Measurements from ENCODE around the gene MYBPC1. TPM values are rescaled to one million over a fixed set of nuclear protein-coding genes. Genes with fewer than 3 reads are reported as not detected.

MYBPC1 gene
- total and polyA plus RNA-seq, 2 of the 4 experiments (the other 2 are of a cell fraction) = not detected

GRCh38 chr12:101727098-101727497 is 132.3 kb downstream of the MYBPC1 start:
- BruUV-seq (replicated peaks) = no TSS peak
- ATAC-seq (ENCODE audit: low read depth) = no peak
- TF ChIP-seq CEBPB (IDR thresholded peaks at IDR 0.05; ENCODE audit: low read depth, low read length) (no peak), MAFK (IDR thresholded peaks at IDR 0.05; ENCODE audit: low read depth, low read length) (no peak), SMC3 (IDR thresholded peaks at IDR 0.05; ENCODE audit: low read depth, low read length) (no peak), BHLHE40 (IDR thresholded peaks at IDR 0.05; ENCODE audit: low read depth, low read length) (no peak), MXI1 (IDR thresholded peaks at IDR 0.05; ENCODE audit: borderline replicate concordance, low read depth, low read length) (no peak), RCOR1 (IDR thresholded peaks at IDR 0.05; ENCODE audit: insufficient replicate concordance, low read length) (no peak), MAZ (IDR thresholded peaks at IDR 0.05; ENCODE audit: borderline replicate concordance, low read depth, low read length) (no peak), RAD21 (IDR thresholded peaks at IDR 0.05; ENCODE audit: low read length) (no peak), RFX5 (IDR thresholded peaks at IDR 0.05; ENCODE audit: low read depth, low read length) (no peak), CHD1 (IDR thresholded peaks at IDR 0.05; ENCODE audit: low read depth, low read length) (no peak)
- TF ChIP-seq, protein P1, sequence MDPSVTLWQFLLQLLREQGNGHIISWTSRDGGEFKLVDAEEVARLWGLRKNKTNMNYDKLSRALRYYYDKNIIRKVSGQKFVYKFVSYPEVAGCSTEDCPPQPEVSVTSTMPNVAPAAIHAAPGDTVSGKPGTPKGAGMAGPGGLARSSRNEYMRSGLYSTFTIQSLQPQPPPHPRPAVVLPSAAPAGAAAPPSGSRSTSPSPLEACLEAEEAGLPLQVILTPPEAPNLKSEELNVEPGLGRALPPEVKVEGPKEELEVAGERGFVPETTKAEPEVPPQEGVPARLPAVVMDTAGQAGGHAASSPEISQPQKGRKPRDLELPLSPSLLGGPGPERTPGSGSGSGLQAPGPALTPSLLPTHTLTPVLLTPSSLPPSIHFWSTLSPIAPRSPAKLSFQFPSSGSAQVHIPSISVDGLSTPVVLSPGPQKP (IDR thresholded peaks at IDR 0.05; ENCODE audit: borderline replicate concordance, low read depth, low read length) = no peak
- H3K36me3 ChIP-seq (ENCODE audit: control insufficient read depth, insufficient read depth, low read length) = peaks cover 2% of the 10 kb centered on the region; the same call in 1 of the 2 replicates
- H3K27me3 ChIP-seq (ENCODE audit: control insufficient read depth, insufficient read depth, low read length) = no peaks in the 10 kb centered on the region
- no peak overlapping the region for H3K23ac ChIP-seq (ENCODE audit: low read depth, low read length)
- peak; percentile 13 for DNase-seq
- intact Hi-C loops (cut with micrococcal nuclease) (no loop called here), in situ Hi-C loops (cut with MboI; ENCODE audit: low sequenced_read_pairs) (no loop called here), dilution Hi-C loops (cut with HindIII; ENCODE audit: low sequenced_read_pairs, unreplicated experiment) (no loop called here)
- no peak overlapping the region for H2AK9ac ChIP-seq (replicated peaks; ENCODE audit: low read depth, low read length, poor library complexity)
- no peak overlapping the region for H4K91ac ChIP-seq (ENCODE audit: insufficient read depth, low read depth, low read length)
- H2AFZ ChIP-seq (replicated peaks; ENCODE audit: low read length, poor library complexity) = no peak overlapping the region
- no peak overlapping the region for H2AK5ac ChIP-seq (ENCODE audit: low read depth, low read length)
- no peak overlapping the region for H3K14ac ChIP-seq (replicated peaks; ENCODE audit: low read depth, low read length)
- H3K9ac ChIP-seq (ENCODE audit: low read depth, low read length) = no peak overlapping the region
- no peaks in the 10 kb centered on the region for H3K9me1 ChIP-seq (ENCODE audit: insufficient read depth, low read length)
- no peak overlapping the region for H4K5ac ChIP-seq (ENCODE audit: low read depth, low read length)
- H3K56ac ChIP-seq (ENCODE audit: extremely low read depth, insufficient read depth, low read length) = no peak overlapping the region
- H3K4me3 ChIP-seq (ENCODE audit: insufficient read depth, low read depth, low read length) = no peak overlapping the region
- H3K4me2 ChIP-seq (ENCODE audit: low read depth, low read length) = no peak overlapping the region
- no peak overlapping the region for H4K8ac ChIP-seq (ENCODE audit: low read depth in 2 of 2, low read length in 2 of 2)
- H2BK15ac ChIP-seq (ENCODE audit: low read depth, low read length) = no peak overlapping the region
- H3K79me1 ChIP-seq (ENCODE audit: low read depth in 1 of 2, low read length in 2 of 2) = no peaks in the 10 kb centered on the region
- H2BK20ac ChIP-seq (ENCODE audit: low read depth, low read length) = no peak overlapping the region
- no peaks in the 10 kb centered on the region for H4K20me1 ChIP-seq (ENCODE audit: insufficient read depth, low read length)
- POLR2A ChIA-PET (ENCODE audit: unreplicated experiment) = no interaction called here
- H2BK5ac ChIP-seq (ENCODE audit: low read depth, low read length, poor library complexity, severe bottlenecking) = no peak overlapping the region
- H3K18ac ChIP-seq (ENCODE audit: low read depth, low read length) = no peak overlapping the region
- CTCF ChIA-PET = no interaction called here
- H3K4ac ChIP-seq (ENCODE audit: low read depth, low read length) = no peak overlapping the region
- H3K27ac ChIP-seq (ENCODE audit: insufficient read depth, low read length) = no peak overlapping the region
- no peaks in the 10 kb centered on the region for H3K9me3 ChIP-seq (ENCODE audit: control insufficient read depth, insufficient read depth, low read length)
- H3K4me1 ChIP-seq (ENCODE audit: control insufficient read depth, insufficient read depth, low read length) = no peaks in the 10 kb centered on the region
- no peak overlapping the region for H2BK120ac ChIP-seq (ENCODE audit: low read depth, low read length)

Data from IMR-90 (cell line).